DMS114 treated with DMSO at 0.1 percent for 48 hours (cell line): ENCODE measurements around the gene RC3H2.
"Not testable (repeated sequence)": the region's sequence is repeated elsewhere in the genome, so short reads cannot be mapped to it uniquely, and the experiment has no call there.

Experiments used
- DNase-seq: peaks from one replicate; lab custom pipeline; 2025; ENCODE audit not compliant: unreplicated experiment; lab: John Stamatoyannopoulos, UW

Gene RC3H2

GRCh38 chr9:122922713-122923112 lies 17.6 kb upstream of the RC3H2 start:
- no peak for DNase-seq

- DNase-seq, result no peak
Measured at GRCh38 chr9:122918310-122918709, 13.2 kb upstream of the RC3H2 start.

GRCh38 chr9:122912964-122913673 lies 8.0 kb upstream of the RC3H2 start, which contains the start of gene ZBTB6:
Gene ZBTB6 (minus strand): TSS chr9:122913323. CDS start chr9:122912072, 1,251 bp downstream.
- DNase-seq, result peak; percentile 82

- DNase-seq, result peak; percentile 21
Measured at GRCh38 chr9:122912671-122912963, 7.5 kb upstream of the RC3H2 start.

GRCh38 chr9:122906122-122906521 lies 963 bp upstream of the RC3H2 start:
- DNase-seq, result not testable (repeated sequence)

DNA sequence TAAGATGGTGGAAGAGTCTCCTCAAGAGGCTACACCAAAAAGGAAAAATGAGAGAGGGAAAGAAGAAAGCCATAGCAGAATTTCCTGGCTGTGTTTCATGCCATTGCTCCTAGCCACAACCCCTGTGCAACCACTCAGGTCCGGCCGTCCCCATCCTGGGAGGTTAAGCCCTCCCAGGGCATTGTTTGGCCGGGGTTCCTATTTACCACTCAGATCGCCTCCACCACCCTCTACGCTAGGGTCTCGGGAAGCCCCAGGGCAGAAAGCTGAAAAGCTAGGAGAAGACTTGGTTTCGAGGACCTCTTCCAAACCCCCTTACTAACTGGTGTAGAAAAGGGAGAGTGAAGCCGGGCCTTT lies 715 bp downstream of the RC3H2 start:
- peak; percentile 27 for DNase-seq

DNA sequence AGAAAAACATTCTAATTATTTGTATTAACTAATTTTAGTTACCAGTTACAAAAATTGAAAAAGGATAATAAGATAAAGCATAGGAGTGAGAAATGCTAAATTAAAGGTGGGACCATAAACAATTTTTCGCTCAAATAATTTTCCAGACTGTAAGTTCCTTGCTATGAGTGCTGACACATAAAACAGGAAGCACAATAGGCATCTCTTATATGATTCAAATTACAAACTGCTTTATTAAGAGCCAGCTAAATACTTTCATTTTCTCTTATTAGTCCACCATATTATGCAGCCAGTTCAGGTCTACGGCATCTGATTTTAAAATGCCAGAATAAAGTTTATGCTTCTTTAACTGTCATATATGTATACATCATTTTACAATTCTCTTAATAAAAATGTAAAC lies 4.4 kb downstream of the RC3H2 start:
- no peak for DNase-seq

GRCh38 chr9:122897969-122898368 lies 7.2 kb downstream of the RC3H2 start:
- no peak for DNase-seq

DNA sequence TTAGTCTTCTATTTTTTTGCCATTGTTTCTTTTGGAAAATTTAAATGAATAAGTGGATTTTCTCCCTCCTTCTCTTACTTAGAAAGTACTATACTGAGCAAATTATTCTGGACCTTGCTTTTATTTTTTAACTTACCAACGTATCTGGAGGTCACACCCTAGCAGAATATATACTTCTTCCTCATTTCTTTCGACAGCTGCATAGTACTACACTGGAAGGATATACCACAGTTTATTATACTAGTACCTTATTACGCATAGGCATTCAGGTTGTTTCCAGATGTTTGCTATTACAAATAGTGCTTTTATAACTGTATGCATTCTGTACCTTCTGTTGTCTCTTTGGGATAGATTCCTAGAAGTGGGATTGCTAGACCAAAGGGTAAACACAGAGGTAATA lies 16.7 kb downstream of the RC3H2 start:
- no peak for DNase-seq

- DNase-seq, result no peak
Measured at GRCh38 chr9:122883125-122883524, 22.0 kb downstream of the RC3H2 start.

DNA sequence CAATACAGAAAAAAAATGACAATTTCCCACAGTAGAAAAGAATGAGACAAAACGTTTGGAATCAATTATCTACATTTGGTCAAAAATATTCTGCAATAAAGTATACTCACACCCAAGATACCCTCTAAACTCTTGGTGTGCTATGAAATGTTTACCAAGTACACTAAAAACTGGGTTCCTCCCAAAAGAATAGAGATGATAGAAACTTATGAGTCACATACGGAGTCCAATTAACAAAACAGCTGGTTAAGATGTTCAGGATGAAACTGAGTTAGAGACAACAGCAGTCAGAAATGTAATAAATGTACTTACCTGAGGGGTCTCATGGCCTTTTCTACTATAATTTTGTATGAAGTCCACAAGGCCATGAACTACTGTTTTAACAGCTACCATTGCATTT lies 25.7 kb downstream of the RC3H2 start:
- no peak for DNase-seq

DNA sequence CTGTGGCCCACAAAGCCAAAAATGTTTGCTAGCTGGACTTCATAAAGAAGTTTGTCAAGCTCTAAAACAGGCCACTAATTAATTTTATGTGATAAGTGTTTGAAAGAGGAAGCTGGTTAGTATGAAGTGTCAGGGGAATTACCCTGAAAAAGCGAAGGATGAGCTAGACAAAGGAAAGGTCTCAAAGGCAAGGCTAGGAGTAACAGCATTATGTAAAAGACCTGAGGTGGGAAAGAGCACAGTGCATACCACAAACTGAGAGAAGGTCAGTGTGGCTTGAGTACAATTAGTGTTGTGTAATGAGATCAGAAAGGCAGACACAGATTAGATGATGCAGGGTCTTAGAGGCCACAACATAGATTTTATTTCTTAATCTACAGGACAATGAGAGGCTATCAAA lies 29.6 kb downstream of the RC3H2 start:
- no peak for DNase-seq

GRCh38 chr9:122867276-122867675 lies 37.9 kb downstream of the RC3H2 start:
- not testable (repeated sequence) for DNase-seq

GRCh38 chr9:122866079-122866478 lies 39.1 kb downstream of the RC3H2 start:
- no peak for DNase-seq

- DNase-seq, result no peak
Measured at GRCh38 chr9:122865300-122865699, 39.9 kb downstream of the RC3H2 start.

DNA sequence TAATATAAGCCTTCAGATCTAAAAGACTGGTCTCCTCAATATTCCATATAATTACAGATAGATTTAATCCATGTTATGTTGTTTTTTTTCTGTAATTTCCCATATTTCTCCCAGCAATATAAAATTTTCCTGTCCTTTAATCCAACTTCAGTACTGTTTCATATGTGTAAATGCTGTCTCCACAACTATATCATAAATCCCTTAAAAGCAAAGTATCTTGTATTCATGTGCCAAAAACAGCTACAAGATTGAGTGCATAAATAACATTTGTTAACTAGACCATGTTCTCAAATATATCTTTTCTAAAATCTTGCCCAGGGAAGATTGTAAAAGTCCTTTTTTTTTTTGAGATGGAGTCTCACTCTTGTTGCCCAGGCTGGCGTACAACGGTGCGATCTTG lies 41.8 kb downstream of the RC3H2 start:
- DNase-seq, result no peak

DNA sequence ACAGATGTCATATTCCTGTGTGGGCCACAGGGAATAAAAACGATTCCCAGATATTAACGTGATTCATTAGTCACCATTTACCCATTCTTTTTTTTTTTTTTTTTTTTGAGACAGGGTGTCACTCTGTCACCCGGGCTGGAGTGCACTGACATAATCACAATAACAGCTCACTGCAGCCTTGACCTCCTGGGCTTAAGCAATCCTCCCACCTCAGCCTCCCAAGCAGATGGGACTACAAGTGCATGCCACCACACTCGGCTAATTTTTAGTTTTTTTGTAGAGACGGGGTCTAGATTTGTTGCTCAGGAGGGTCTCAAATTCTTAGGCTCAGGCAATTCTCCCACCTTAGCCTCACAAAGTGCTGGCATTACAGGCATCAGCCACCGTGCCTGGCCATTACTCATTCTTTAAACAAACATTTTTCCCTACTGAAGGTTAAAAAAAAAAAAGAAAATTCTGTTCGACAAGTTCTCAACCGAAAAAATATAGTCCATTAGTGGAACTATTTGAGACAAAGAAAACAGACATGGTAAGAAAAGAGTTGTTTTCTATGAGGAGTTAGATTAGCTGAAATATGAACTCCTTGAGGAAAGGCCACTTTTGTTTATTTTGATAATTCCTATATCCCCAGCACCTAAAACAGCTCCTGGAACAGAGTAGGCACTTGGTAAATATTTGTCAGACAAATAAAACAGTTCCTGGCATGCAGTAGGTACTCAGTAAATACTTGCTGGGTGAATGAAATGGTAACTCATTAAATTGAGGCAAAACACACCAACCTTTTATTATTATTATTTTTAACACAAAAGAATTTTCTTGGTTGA lies 44.6 kb downstream of the RC3H2 start:
- DNase-seq, result no peak

GRCh38 chr9:122857815-122858214 lies 47.3 kb downstream of the RC3H2 start:
- DNase-seq, result no peak

DNA sequence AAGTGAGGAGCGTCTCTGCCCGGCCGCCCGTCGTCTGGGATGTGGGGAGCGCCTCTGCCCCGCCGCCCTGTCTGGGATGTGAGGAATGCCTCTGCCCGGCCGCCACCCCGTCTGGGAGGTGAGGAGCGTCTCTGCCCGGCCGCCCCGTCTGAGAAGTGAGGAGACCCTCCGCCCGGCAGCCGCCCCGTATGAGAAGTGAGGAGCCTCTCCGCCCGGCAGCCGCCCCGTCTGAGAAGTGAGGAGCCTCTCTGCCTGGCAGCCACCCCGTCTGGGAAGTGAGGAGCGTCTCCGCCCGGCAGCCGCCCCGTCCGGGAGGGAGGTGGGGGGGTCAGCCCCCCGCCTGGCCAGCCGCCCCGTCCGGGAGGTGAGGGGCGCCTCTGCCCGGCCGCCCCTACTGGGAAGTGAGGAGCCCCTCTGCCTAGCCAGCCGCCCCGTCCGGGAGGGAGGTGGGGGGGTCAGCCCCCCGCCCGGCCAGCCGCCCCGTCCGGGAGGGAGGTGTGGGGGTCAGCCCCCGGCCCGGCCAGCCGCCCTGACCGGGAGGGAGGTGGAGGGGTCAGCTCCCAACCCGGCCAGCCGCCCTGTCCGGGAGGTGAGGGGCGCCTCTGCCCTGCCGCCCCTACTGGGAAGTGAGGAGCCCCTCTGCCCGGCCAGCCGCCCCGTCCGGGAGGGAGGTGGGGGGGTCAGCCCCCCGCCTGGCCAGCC lies 52.9 kb downstream of the RC3H2 start:
- DNase-seq, result not testable (repeated sequence)

GRCh38 chr9:122848256-122848943 lies 56.8 kb downstream of the RC3H2 start:
- no peak for DNase-seq

- no peak for DNase-seq
Measured at GRCh38 chr9:122846371-122846940, 58.7 kb downstream of the RC3H2 start.
